H1 (cell line): ENCODE measurements around the gene DLG5. TPM values are rescaled to one million over a fixed set of nuclear protein-coding genes. Genes with fewer than 3 reads are reported as not detected.

ENCODE experiments used
- BRCA1 ChIP-seq: IDR thresholded peaks from 2 replicates; pipeline ENCODE4 v1.6.1; 2012; ENCODE audit warnings: low read depth, low read length, improper control_type of control experiment
- CBX8 ChIP-seq: fragments of 300-800, 300-1000 bp; sonication (generic); IDR thresholded peaks from 2 replicates; pipeline ENCODE4 v1.7.1; 2016; ENCODE audit warnings: low read depth, low read length, borderline replicate concordance
- CHD1 ChIP-seq: IDR thresholded peaks from 2 replicates; pipeline ENCODE4 v1.6.1; 2012; ENCODE audit warnings: low read depth, low read length, improper control_type of control experiment
- CTBP2 ChIP-seq: IDR thresholded peaks from 2 replicates; pipeline ENCODE4 v1.7.0; 2011; ENCODE audit warnings: borderline replicate concordance, mild to moderate bottlenecking, moderate library complexity, mixed read lengths, low read length; ENCODE audit not compliant: insufficient read depth, insufficient read length
- EP300 ChIP-seq, 2 experiments: IDR thresholded peaks; 1 replicate in 1 of 2; 2 replicates in 1 of 2; pipeline ENCODE4 v1.6.1; 2011 to 2012; ENCODE audit warnings: low read depth in 2 of 2, low read length in 2 of 2, mild to moderate bottlenecking in 2 of 2, borderline replicate concordance in 1 of 2, inconsistent platforms in 1 of 2, moderate library complexity in 1 of 2
- SP4 ChIP-seq: IDR thresholded peaks from 2 replicates; pipeline ENCODE4 v1.6.1; 2012; ENCODE audit warnings: low read length, inconsistent platforms
- TAF1 ChIP-seq: IDR thresholded peaks from 2 replicates; pipeline ENCODE4 v1.6.1; 2011; ENCODE audit warnings: mild to moderate bottlenecking, low read depth, low read length
- TCF12 ChIP-seq: IDR thresholded peaks from 2 replicates; pipeline ENCODE4 v1.6.1; 2011; ENCODE audit warnings: low read depth, mild to moderate bottlenecking, low read length
- polyA plus RNA-seq, 7 experiments: library from polyadenylated mRNA; depleted of rRNA in 3 of 7; stranded (reverse) in 5 of 7; unstranded in 2 of 7; fragments of >200 nt in 5 of 7; fragments of 200-250 nt in 2 of 7; gene quantifications; 1 replicate in 5 of 7; 2 replicates in 1 of 7; 4 replicates in 1 of 7; pipeline versions ENCODE4 v1.2.1 to v1.2.3, GENCODE V29; 2011 to 2013; ENCODE audit warnings: missing spikeins in 2 of 7, mixed read lengths in 2 of 7
- total RNA-seq: library from RNA; stranded (reverse); fragmentation: NEBNext Ultra II Directional; extraction: Animal tissue kit (Norgen Biotek cat#: 25700); gene quantifications from 2 replicates; pipeline ENCODE4 v1.2.1, GENCODE V29; 2021
- TF ChIP-seq, protein P1 (sequence below): IDR thresholded peaks from 2 replicates; pipeline ENCODE4 v1.6.1; 2012; ENCODE audit warnings: inconsistent platforms

The DLG5 gene
- total and polyA plus RNA-seq, 2 of the 8 experiments (the other 6 are each of a cell fraction or from before 2014, with no cell fraction given), result 15.6 to 71.4 TPM

DNA sequence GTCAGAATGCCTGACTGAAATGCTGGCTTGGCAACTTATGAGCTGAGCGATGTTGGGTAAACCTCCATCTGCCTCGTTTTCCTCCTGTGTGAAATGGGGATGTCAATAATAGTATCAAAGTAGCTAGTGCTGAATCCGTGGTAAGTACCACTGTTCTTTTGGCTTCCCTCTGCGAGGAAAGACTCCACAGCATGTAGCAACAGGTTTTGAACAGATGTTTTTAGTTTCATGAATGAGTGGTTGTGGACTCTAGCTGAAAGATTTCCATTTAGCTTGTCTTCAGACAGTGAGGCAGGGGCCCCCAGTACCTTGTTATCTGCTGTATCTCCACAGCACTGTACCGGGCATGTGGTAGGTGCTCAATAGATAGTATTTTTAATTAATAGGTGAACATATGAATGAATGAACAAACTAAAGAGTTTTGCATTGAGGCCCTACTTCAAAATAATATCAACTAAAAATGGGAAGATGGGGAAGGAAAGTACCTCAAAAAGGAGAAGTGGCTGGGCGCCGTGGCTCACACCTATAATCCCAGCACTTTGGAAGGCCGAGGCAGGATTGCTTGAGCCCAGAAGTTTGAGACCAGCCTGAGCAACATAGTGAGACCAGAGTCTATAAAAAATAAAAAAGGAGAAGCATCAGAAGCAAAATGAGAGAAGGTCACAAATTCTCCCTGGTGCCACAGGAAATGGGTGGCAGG, 5.6 kb upstream of the DLG5 start (continued):
- TF ChIP-seq, protein P1, sequence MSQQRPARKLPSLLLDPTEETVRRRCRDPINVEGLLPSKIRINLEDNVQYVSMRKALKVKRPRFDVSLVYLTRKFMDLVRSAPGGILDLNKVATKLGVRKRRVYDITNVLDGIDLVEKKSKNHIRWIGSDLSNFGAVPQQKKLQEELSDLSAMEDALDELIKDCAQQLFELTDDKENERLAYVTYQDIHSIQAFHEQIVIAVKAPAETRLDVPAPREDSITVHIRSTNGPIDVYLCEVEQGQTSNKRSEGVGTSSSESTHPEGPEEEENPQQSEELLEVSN, result no peak
- TF ChIP-seq CBX8 (no peak), EP300 (IDR thresholded peaks at IDR 0.05; ENCODE audit: borderline replicate concordance in 1 of 2, low read depth in 2 of 2, low read length in 2 of 2) (no peak), CTBP2 (no peak), BRCA1 (no peak), SP4 (no peak), CHD1 (no peak), TCF12 (no peak), TAF1 (no peak)
